ENCODE measurements around the gene CHRND. TPM values are rescaled to one million over a fixed set of nuclear protein-coding genes. Genes with fewer than 3 reads are reported as not detected.
A peak's percentile ranks its signal among the peaks of the same experiment; 100 is the strongest.

The CHRND gene
- total RNA-seq, 3 donors from 2014 or later (not counting 1 experiment from before 2014, with no cell fraction given), result not detected

DNA sequence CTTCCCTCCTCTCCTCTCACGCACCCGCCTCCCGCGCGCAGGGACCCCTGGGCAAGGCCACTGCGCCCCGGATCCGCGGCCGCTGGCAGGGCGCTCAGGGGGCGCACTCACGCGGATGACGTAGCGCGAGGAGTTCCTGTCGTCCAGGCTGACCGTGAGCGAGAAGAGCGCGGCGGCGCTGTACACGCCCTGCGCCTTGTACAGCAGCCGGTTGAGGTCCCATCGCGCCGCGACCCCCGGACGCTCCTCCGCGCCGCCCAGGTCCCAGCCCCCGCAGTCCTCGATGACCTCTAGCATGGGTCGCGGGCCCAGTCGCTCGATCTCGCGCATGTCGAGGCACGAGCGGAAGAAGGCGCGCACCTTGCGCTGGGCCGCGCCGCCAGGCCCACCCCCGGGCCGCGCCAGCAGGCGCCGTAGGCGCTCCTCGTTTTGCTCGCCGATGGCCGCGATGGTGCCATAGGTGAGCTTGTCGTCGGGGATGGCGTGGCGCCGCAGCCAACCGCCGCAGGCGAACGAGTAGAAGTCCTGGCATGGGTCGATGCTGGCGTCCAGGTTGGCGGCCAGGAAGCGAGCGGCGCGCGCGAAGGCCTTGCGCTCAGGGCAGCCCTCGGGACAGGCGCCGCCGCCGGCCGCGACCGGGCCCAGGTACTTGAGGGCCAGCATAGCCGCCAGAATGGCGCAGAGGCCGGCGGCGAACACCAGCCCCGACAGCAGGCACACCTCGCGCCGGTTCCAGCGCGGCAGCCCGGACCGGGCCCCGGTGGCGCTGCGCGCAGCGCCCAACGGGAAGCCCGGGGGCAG, 40.0 kb upstream of the CHRND start:
- intact Hi-C loops (cut with micrococcal nuclease), result no loop called here
- TF ChIP-seq, protein P1, sequence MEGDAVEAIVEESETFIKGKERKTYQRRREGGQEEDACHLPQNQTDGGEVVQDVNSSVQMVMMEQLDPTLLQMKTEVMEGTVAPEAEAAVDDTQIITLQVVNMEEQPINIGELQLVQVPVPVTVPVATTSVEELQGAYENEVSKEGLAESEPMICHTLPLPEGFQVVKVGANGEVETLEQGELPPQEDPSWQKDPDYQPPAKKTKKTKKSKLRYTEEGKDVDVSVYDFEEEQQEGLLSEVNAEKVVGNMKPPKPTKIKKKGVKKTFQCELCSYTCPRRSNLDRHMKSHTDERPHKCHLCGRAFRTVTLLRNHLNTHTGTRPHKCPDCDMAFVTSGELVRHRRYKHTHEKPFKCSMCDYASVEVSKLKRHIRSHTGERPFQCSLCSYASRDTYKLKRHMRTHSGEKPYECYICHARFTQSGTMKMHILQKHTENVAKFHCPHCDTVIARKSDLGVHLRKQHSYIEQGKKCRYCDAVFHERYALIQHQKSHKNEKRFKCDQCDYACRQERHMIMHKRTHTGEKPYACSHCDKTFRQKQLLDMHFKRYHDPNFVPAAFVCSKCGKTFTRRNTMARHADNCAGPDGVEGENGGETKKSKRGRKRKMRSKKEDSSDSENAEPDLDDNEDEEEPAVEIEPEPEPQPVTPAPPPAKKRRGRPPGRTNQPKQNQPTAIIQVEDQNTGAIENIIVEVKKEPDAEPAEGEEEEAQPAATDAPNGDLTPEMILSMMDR (IDR thresholded peaks at IDR 0.05), result no peak
- H3K27ac Mint-ChIP-seq, result no peak overlapping the region
- Histone ChIP-seq H3K9me3 (ENCODE audit: control insufficient read depth, insufficient read depth, low read length) (no peaks in the 10 kb centered on the region), H3K4me3 (ENCODE audit: low read length) (no peak overlapping the region), H3K4me1 (ENCODE audit: control insufficient read depth, insufficient read depth, low read length) (peaks cover 6% of the 10 kb centered on the region), H3K27me3 (ENCODE audit: control insufficient read depth, insufficient read depth, low read length) (peaks cover 8% of the 10 kb centered on the region), H3K36me3 (ENCODE audit: control insufficient read depth, insufficient read depth, low read length) (no peaks in the 10 kb centered on the region), H3K27ac (ENCODE audit: low read length) (no peak overlapping the region)
- no peaks in the 10 kb centered on the region for H3K9me3 Mint-ChIP-seq
- no peak for ATAC-seq
- WGBS (ENCODE audit: insufficient coverage), result 8% methylated on average over 111 of the region's 111 CpGs
- peaks cover 4 to 5% of the 10 kb centered on the region in 2 donors for H3K4me1 Mint-ChIP-seq
- no peak for DNase-seq
- H3K27me3 Mint-ChIP-seq (ENCODE audit: low read depth in 2 of 2), result peaks cover 27 to 28% of the 10 kb centered on the region in 2 donors
- H3K36me3 Mint-ChIP-seq, result no peaks in the 10 kb centered on the region
- H3K4me3 Mint-ChIP-seq, result no peak overlapping the region

DNA sequence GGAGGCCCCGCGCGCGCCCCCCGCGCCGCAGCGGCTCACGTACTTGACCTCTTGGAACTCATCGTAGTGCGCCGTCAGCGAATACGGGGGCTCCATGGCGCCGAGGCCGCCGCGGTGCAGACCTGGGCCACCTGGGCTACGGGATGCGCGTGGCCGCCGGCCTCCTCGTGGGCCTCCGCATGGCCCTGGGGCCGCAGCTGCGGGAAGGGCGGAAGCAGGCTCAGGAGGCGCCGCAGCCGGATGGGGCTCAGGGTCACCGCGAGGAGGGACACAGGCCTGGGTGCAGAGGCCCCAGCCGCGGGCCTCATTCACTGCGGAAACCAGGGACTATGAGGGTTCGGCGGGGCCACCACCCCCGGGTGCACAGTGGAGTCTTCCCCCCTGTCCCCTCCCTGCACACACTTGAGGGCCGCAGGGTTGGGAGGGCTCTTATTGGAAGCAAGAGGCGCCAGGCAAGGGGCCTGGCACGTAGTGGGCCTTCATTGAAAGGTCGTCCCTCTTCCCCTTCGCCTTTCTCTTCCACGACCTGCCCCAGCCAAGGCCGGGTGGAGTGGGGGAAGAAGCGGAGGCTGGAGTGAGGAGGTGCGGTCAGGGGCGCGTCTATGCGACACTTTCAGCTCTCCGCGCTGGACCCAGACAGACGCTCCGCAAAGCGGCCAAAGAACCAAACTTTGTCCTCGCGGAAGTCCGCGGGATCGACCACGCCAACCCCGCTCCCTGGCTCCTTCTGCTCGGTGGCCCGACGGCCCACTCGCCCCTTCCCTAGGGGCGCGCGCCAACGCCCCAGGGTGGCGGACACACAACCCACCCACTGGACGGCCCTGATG, 39.2 kb upstream of the CHRND start:
- Mint-ChIP-seq H3K27me3 (ENCODE audit: low read depth in 2 of 2) (peaks cover 28 to 31% of the 10 kb centered on the region in 2 donors), H3K9me3 (no peaks in the 10 kb centered on the region), H3K36me3 (no peaks in the 10 kb centered on the region), H3K4me3 (no peak overlapping the region), H3K27ac (no peak overlapping the region), H3K4me1 (peaks cover 4 to 5% of the 10 kb centered on the region in 2 donors)
- ATAC-seq (no peak), DNase-seq (no peak)
- Histone ChIP-seq H3K4me3 (ENCODE audit: low read length) (no peak overlapping the region), H3K27me3 (ENCODE audit: control insufficient read depth, insufficient read depth, low read length) (peaks cover 8% of the 10 kb centered on the region), H3K36me3 (ENCODE audit: control insufficient read depth, insufficient read depth, low read length) (no peaks in the 10 kb centered on the region), H3K27ac (ENCODE audit: low read length) (no peak overlapping the region), H3K4me1 (ENCODE audit: control insufficient read depth, insufficient read depth, low read length) (peaks cover 6% of the 10 kb centered on the region), H3K9me3 (ENCODE audit: control insufficient read depth, insufficient read depth, low read length) (no peaks in the 10 kb centered on the region)
- 7% methylated on average over 73 of the region's 74 CpGs for WGBS (ENCODE audit: insufficient coverage)
- TF ChIP-seq, protein P1 (IDR thresholded peaks at IDR 0.05), result no peak
- intact Hi-C loops (cut with micrococcal nuclease), result no loop called here

DNA sequence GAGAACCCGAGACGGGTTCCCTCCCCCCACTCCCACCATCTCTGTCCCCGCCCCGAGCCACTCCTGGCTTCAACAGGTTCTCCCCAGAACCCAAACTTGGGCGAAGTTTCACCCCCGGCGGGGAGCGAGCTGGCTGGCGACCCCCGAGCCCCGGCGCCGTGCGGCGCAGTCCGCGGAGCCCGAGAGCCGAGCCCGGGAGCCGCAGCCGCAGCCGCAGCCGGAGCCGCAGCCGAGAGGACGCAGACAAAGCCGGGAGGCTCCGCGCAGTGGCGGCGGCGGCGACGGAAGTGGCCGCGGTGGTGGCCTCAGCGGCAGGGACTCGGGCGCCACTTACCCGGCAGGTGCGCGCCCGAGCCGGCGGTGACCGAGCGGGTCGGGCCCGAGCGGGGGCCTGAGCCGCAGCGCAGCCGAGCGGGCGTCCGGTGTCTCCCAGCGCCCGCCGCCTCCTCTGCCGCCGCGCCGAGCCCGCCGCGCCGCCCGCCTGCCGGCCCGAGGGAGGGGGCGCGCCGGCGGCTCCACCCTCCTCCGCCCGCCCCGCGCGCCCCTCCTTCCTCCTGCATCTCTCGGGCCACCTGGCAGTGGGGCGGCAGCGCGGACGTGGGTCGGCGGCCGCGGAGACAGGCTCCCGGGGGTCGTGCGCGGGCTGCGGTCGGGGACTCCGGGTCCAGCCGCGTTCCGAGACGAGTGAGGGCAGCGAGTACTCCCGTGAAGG, 38.4 kb upstream of the CHRND start, which contains the start of gene ECEL1:
Gene ECEL1 (minus strand): TSS at position 450 of the 712 bp plus-strand sequence. CDS start 1,181 bp downstream, outside the sequence.
- under 1% methylated on average over 102 of the region's 102 CpGs for WGBS (ENCODE audit: insufficient coverage)
- H3K27me3 Mint-ChIP-seq (ENCODE audit: low read depth in 2 of 2), result peaks cover 28 to 31% of the 10 kb centered on the region in 2 donors
- peak within 1 kb of the TSS; percentile 31 for H3K4me3 Mint-ChIP-seq
- DNase-seq, result no peak
- no peaks in the 10 kb centered on the region for H3K36me3 Mint-ChIP-seq
- intact Hi-C loops (cut with micrococcal nuclease), result no loop called here
- TF ChIP-seq, protein P1 (IDR thresholded peaks at IDR 0.05), result no peak
- Histone ChIP-seq H3K36me3 (ENCODE audit: control insufficient read depth, insufficient read depth, low read length) (no peaks in the 10 kb centered on the region), H3K27ac (ENCODE audit: low read length) (no peak within 1 kb of the TSS), H3K9me3 (ENCODE audit: control insufficient read depth, insufficient read depth, low read length) (no peaks in the 10 kb centered on the region), H3K4me3 (ENCODE audit: low read length) (no peak within 1 kb of the TSS), H3K4me1 (ENCODE audit: control insufficient read depth, insufficient read depth, low read length) (peaks cover 6% of the 10 kb centered on the region), H3K27me3 (ENCODE audit: control insufficient read depth, insufficient read depth, low read length) (peaks cover 8% of the 10 kb centered on the region)
- ATAC-seq, result peak in 1 of 3 donors; percentile 42
- no peak within 1 kb of the TSS for H3K27ac Mint-ChIP-seq
- no peaks in the 10 kb centered on the region for H3K9me3 Mint-ChIP-seq
- H3K4me1 Mint-ChIP-seq, result peaks cover 4 to 5% of the 10 kb centered on the region in 2 donors
